ENCODE data around the gene RAB13. TPM values are rescaled to one million over a fixed set of nuclear protein-coding genes. Genes with fewer than 3 reads are reported as not detected.

Gene RAB13
- polyA plus RNA-seq, 1 of the 3 experiments (the other 2 are of a cell fraction), result 156 TPM

GRCh38 chr1:153945131-153945794 lies 40.9 kb downstream of the RAB13 start (continued):
- TF ChIP-seq FOSL2 (IDR thresholded peaks at IDR 0.05; ENCODE audit: borderline replicate concordance, low read depth) (no peak), RCOR1 (IDR thresholded peaks at IDR 0.05; ENCODE audit: low read length) (no peak), EZH2phosphoT487 (IDR thresholded peaks at IDR 0.05; ENCODE audit: borderline replicate concordance, low read depth) (no peak)

GRCh38 chr1:153944827-153945117 lies 41.4 kb downstream of the RAB13 start:
- Histone ChIP-seq H3K4me3 (ENCODE audit: low read depth in 2 of 2, low read length in 1 of 2) (peak overlapping the region; percentile 85 to 91; a peak in 3 of 4 replicates), H3K36me3 (replicated peaks in 1 of 2; ENCODE audit: control insufficient read depth in 1 of 2, insufficient read depth in 2 of 2, low read length in 1 of 2) (peaks cover 7 to 52% of the 10 kb centered on the region in 2 experiments)

More at GRCh38 chr1:153944827-153945117, 41.4 kb downstream of the RAB13 start:
- peaks cover 30% of the 10 kb centered on the region for H3K79me2 ChIP-seq (ENCODE audit: insufficient read depth)
- H4K20me1 ChIP-seq (ENCODE audit: insufficient read depth), result no peaks in the 10 kb centered on the region
- no peaks in the 10 kb centered on the region for H3K27me3 ChIP-seq (ENCODE audit: insufficient read depth)
- peak overlapping the region in 1 of 2 experiments; percentile 89; a peak in 1 of 4 replicates for H3K27ac ChIP-seq (ENCODE audit: low read depth in 2 of 2, low read length in 1 of 2)
- peaks cover 4% of the 10 kb centered on the region for H3F3A ChIP-seq (replicated peaks; ENCODE audit: insufficient read depth)
- no peak for DNase-seq
- CTCF ChIA-PET, result interaction anchor here (0.7 to 5.1 kb wide), 10 partner anchors 12 to 147 kb away, joined by 3 to 51 read pairs (median 14); partner anchors contain the start of genes CREB3L4, CRTC2, GATAD2B and RAB13
- H3K9ac ChIP-seq, result peak overlapping the region; percentile 80; the same call in 1 of the 2 replicates
- peaks cover 3 to 17% of the 10 kb centered on the region in 2 experiments; a peak in 2 of 4 replicates for H3K4me1 ChIP-seq (ENCODE audit: control insufficient read depth in 1 of 2, insufficient read depth in 2 of 2, low read depth in 1 of 2, low read length in 1 of 2)
- TF ChIP-seq RCOR1 (IDR thresholded peaks at IDR 0.05; ENCODE audit: low read length), result no peak
- TF ChIP-seq PBX3 (IDR thresholded peaks at IDR 0.05), result no peak
- TF ChIP-seq EP300 (IDR thresholded peaks at IDR 0.05; ENCODE audit: borderline replicate concordance in 1 of 2, low read depth in 1 of 2, low read length in 1 of 2), result no peak
- no peak for TF ChIP-seq POLR2AphosphoS5 (IDR thresholded peaks at IDR 0.05; ENCODE audit: low read depth, low read length)
- TF ChIP-seq TCF12 (IDR thresholded peaks at IDR 0.05), result no peak
- no peak for TF ChIP-seq MAX (IDR thresholded peaks at IDR 0.05; ENCODE audit: low read depth)
- TF ChIP-seq FOXM1 (IDR thresholded peaks at IDR 0.05; ENCODE audit: low read depth), result no peak
- TF ChIP-seq CHD2 (IDR thresholded peaks at IDR 0.05; ENCODE audit: low read length, partially characterized antibody), result no peak
- no peak for TF ChIP-seq NFIC (IDR thresholded peaks at IDR 0.05; ENCODE audit: borderline replicate concordance)
- TF ChIP-seq YY1 (IDR thresholded peaks at IDR 0.05; ENCODE audit: low read depth), result no peak
- TF ChIP-seq, protein P1, sequence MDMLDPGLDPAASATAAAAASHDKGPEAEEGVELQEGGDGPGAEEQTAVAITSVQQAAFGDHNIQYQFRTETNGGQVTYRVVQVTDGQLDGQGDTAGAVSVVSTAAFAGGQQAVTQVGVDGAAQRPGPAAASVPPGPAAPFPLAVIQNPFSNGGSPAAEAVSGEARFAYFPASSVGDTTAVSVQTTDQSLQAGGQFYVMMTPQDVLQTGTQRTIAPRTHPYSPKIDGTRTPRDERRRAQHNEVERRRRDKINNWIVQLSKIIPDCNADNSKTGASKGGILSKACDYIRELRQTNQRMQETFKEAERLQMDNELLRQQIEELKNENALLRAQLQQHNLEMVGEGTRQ (IDR thresholded peaks at IDR 0.05; ENCODE audit: borderline replicate concordance, low read depth, low read length), result no peak
- no peak for TF ChIP-seq EZH2phosphoT487 (IDR thresholded peaks at IDR 0.05; ENCODE audit: borderline replicate concordance, low read depth)
- no peak for TF ChIP-seq FOSL2 (IDR thresholded peaks at IDR 0.05; ENCODE audit: borderline replicate concordance, low read depth)
- no peak for TF ChIP-seq TEAD4 (IDR thresholded peaks at IDR 0.05; ENCODE audit: borderline replicate concordance, insufficient read depth)
- TF ChIP-seq JUND (IDR thresholded peaks at IDR 0.05), result no peak
- TF ChIP-seq TAF1 (IDR thresholded peaks at IDR 0.05; ENCODE audit: borderline replicate concordance, low read depth, low read length), result no peak
- TF ChIP-seq RFX5 (IDR thresholded peaks at IDR 0.05; ENCODE audit: low read length), result no peak
- H2AFZ ChIP-seq (ENCODE audit: low read depth), result no peak overlapping the region; the same call in 1 of the 2 replicates
- no peaks in the 10 kb centered on the region for H3K9me3 ChIP-seq
- POLR2A ChIA-PET, result interaction anchor here (1.3 kb wide), 1 partner anchor 64 kb away, joined by 3 read pairs; no protein-coding TSS in a partner anchor
- no peaks in the 10 kb centered on the region for H3K9me2 ChIP-seq
- 88% methylated on average over 3 of the region's 3 CpGs for WGBS (ENCODE audit: low lambda C conversion rate)
- peak overlapping the region; percentile 95 for H3K4me2 ChIP-seq
